HL-60 (cell line): Measurements from ENCODE around the gene CTDNEP1.

Source experiments
- DNase-seq, 2 experiments: peaks; one replicate each; pipeline ENCODE4 v3.0.0-alpha.2; 2010 to 2020; ENCODE audit warnings: low read depth in 1 of 2, low spot score in 1 of 2
- H3K27ac ChIP-seq: fragments of 250-450 bp; sonication (Bioruptor Pico); replicated peaks from 2 replicates; pipeline ENCODE4 v1.5.1; 2020; ENCODE audit warnings: mild to moderate bottlenecking, moderate library complexity
- H3K27me3 ChIP-seq: fragments of 250-450 bp; sonication (Bioruptor Pico); 2 replicates; pipeline ENCODE4 v1.5.1; 2021; ENCODE audit warnings: mild to moderate bottlenecking, moderate library complexity; ENCODE audit not compliant: insufficient read depth, poor library complexity, severe bottlenecking
- H3K4me3 ChIP-seq: replicated peaks from 2 replicates; pipeline ENCODE4 v1.5.1; 2011; ENCODE audit warnings: mild to moderate bottlenecking, control low read depth, low read length; ENCODE audit not compliant: insufficient read depth
- CTCF ChIP-seq: IDR thresholded peaks from one replicate; pipeline ENCODE4 v1.5.1; 2011; ENCODE audit warnings: low read length, control low read depth, inconsistent platforms; ENCODE audit not compliant: insufficient read depth
- GABPA ChIP-seq: IDR thresholded peaks from 2 replicates; pipeline ENCODE4 v1.6.1; 2012; ENCODE audit warnings: low read depth
- POLR2AphosphoS5 ChIP-seq: IDR thresholded peaks from 2 replicates; pipeline ENCODE4 v1.6.1; 2012; ENCODE audit warnings: low read depth
- REST ChIP-seq: IDR thresholded peaks from 2 replicates; pipeline ENCODE4 v1.6.1; 2012; ENCODE audit warnings: low read depth; ENCODE audit not compliant: insufficient replicate concordance
- SPI1 ChIP-seq: IDR thresholded peaks from 2 replicates; pipeline ENCODE4 v1.6.1; 2012; ENCODE audit warnings: low read depth, mild to moderate bottlenecking, borderline replicate concordance

CTDNEP1 gene

DNA sequence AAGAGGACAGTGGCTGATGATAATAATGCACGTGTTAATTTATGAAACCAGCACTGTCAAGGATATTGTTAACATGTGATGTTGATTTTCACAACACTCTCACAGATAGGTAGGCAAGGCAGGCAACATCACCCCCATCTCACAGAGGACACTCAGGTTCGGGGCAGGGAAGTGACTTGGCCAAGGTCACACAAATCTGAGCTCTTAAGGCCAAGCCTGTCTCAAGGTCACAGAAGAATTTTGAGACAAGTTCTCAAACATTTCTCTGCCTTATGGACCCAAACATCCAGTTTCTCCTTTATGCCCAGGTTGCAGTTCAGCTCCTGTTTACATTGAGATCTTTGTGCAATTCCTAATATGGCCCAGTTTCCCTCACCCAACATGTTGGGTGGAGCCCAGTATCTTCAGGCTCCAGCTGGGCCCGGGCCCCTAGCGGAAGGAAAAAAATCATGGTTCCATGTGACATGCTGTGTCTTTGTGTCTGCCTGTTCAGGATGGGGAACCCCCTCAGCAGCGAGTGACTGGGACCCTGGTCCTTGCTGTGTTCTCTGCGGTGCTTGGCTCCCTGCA lies 31.3 kb upstream of the CTDNEP1 start:
- no peak for DNase-seq
- no peak for TF ChIP-seq POLR2AphosphoS5
- TF ChIP-seq GABPA = no peak
- no peak for TF ChIP-seq CTCF
- no peak for TF ChIP-seq REST
- TF ChIP-seq SPI1 = no peak
- H3K27ac ChIP-seq = no peak overlapping the region

GRCh38 chr17:7281953-7282751 lies 30.6 kb upstream of the CTDNEP1 start:
- no peak overlapping the region for H3K27ac ChIP-seq
- H3K27me3 ChIP-seq = no peaks in the 10 kb centered on the region
- no peak for DNase-seq
- peak overlapping the region; percentile 29 for H3K4me3 ChIP-seq
- TF ChIP-seq REST = no peak
- no peak for TF ChIP-seq POLR2AphosphoS5
- TF ChIP-seq CTCF = no peak
- TF ChIP-seq SPI1 = no peak
- no peak for TF ChIP-seq GABPA

More for the DNA sequence above, 31.3 kb upstream of the CTDNEP1 start:
- Histone ChIP-seq H3K4me3 (no peak overlapping the region), H3K27me3 (no peaks in the 10 kb centered on the region)

GRCh38 chr17:7281074-7281952 lies 29.8 kb upstream of the CTDNEP1 start, which contains the start of gene SLC2A4:
TSS of gene SLC2A4 (plus strand) at chr17:7281718. CDS start at chr17:7281935, 217 bp downstream.
- DNase-seq = peak; percentile 67 to 81
- Histone ChIP-seq H3K27ac (no peak within 1 kb of the TSS), H3K4me3 (peak within 1 kb of the TSS; percentile 29), H3K27me3 (no peaks in the 10 kb centered on the region)
- TF ChIP-seq REST (no peak), GABPA (no peak), POLR2AphosphoS5 (no peak), SPI1 (no peak)
